SK-N-SH (cell line): ENCODE results near the gene ZXDC. TPM values are rescaled to one million over a fixed set of nuclear protein-coding genes. Genes with fewer than 3 reads are reported as not detected.

Experiments
- CTCF ChIA-PET: fragments of 300-600, 350-600 bp; formaldehyde crosslinking; extraction: SDS; loops from one replicate; lab custom pipeline; 2021; lab: Yijun Ruan, JAX
- POLR2A ChIA-PET: fragments of 350-600 bp; sonication (Branson Sonifier 250); formaldehyde crosslinking; extraction: SDS; loops from one replicate; lab custom pipeline; 2020; ENCODE audit warnings: antibody characterized with exemption, inconsistent platforms; lab: Yijun Ruan, JAX
- DNase-seq: peaks from one replicate; pipeline ENCODE4 v3.0.0; 2012
- H2AFZ ChIP-seq: fragments of 200-600 bp; sonication (generic); 2 replicates; pipeline ENCODE4 v1.8.1; 2016; ENCODE audit warnings: antibody characterized with exemption, mild to moderate bottlenecking, low read depth
- H3F3A ChIP-seq: fragments of 200-600 bp; sonication (generic); replicated peaks from 2 replicates; pipeline ENCODE3; 2016; ENCODE audit warnings: antibody characterized with exemption, mild to moderate bottlenecking; ENCODE audit not compliant: insufficient read depth
- H3K27ac ChIP-seq, 2 experiments: fragments of 200-500 bp in 1 of 2; fragments of 200-600 bp in 1 of 2; sonication (Bioruptor generic) in 1 of 2; sonication (generic), shearing (Covaris generic) in 1 of 2; 2 replicates each; pipeline versions ENCODE4 v1.5.1 to v1.6.1; 2014 to 2016; ENCODE audit warnings: low read depth in 2 of 2, inconsistent platforms in 1 of 2, low read length in 1 of 2, mild to moderate bottlenecking in 1 of 2, mixed read lengths in 1 of 2
- H3K27me3 ChIP-seq: fragments of 200-600 bp; sonication (generic), shearing (Covaris generic); 2 replicates; pipeline ENCODE4 v1.6.1; 2016; ENCODE audit warnings: mixed run types; ENCODE audit not compliant: insufficient read depth
- H3K36me3 ChIP-seq, 2 experiments: fragments of 200-500 bp in 1 of 2; fragments of 200-600 bp in 1 of 2; sonication (Bioruptor generic) in 1 of 2; sonication (generic) in 1 of 2; replicated peaks in 1 of 2; 2 replicates each; pipeline versions ENCODE3 to v1.5.1; 2014 to 2016; ENCODE audit warnings: low read length in 1 of 2, mild to moderate bottlenecking in 1 of 2; ENCODE audit not compliant: insufficient read depth in 2 of 2, control insufficient read depth in 1 of 2
- H3K4me1 ChIP-seq, 2 experiments: fragments of 200-500 bp in 1 of 2; fragments of 200-600 bp in 1 of 2; sonication (Bioruptor generic) in 1 of 2; sonication (generic), shearing (Covaris generic) in 1 of 2; 2 replicates each; pipeline versions ENCODE4 v1.5.1 to v1.6.1; 2014 to 2016; ENCODE audit warnings: low read depth in 1 of 2, low read length in 1 of 2, mixed run types in 1 of 2; ENCODE audit not compliant: insufficient read depth in 2 of 2, control insufficient read depth in 1 of 2
- H3K4me2 ChIP-seq: fragments of 200-600 bp; sonication (generic), shearing (Covaris generic); 2 replicates; pipeline ENCODE4 v1.6.1; 2017; ENCODE audit warnings: mixed run types
- H3K4me3 ChIP-seq, 2 experiments: fragments of 200-500 bp in 1 of 2; fragments of 200-600 bp in 1 of 2; sonication (Bioruptor generic) in 1 of 2; sonication (generic), shearing (Covaris generic) in 1 of 2; 2 replicates each; pipeline versions ENCODE4 v1.5.1 to v1.8.1; 2014 to 2016; ENCODE audit warnings: low read depth in 2 of 2, inconsistent platforms in 1 of 2, low read length in 1 of 2, mild to moderate bottlenecking in 1 of 2, mixed read lengths in 1 of 2, moderate library complexity in 1 of 2
- H3K79me2 ChIP-seq: fragments of 200-600 bp; sonication (generic); 2 replicates; pipeline ENCODE4 v1.8.1; 2017; ENCODE audit warnings: mild to moderate bottlenecking; ENCODE audit not compliant: insufficient read depth
- H3K9ac ChIP-seq: fragments of 200-600 bp; sonication (generic); 2 replicates; pipeline ENCODE4 v1.6.1; 2017; ENCODE audit warnings: mixed run types
- H3K9me2 ChIP-seq: fragments of 200-600 bp; sonication (generic); 2 replicates; pipeline ENCODE4 v1.6.1; 2017; ENCODE audit warnings: mixed run types
- H3K9me3 ChIP-seq: fragments of 200-600 bp; sonication (generic); 2 replicates; pipeline ENCODE4 v1.6.1; 2017; ENCODE audit warnings: mixed run types, mild to moderate bottlenecking, moderate library complexity
- H4K20me1 ChIP-seq: fragments of 200-600 bp; sonication (generic); 2 replicates; pipeline ENCODE4 v1.6.1; 2017; ENCODE audit warnings: mild to moderate bottlenecking, mixed run types; ENCODE audit not compliant: insufficient read depth
- CHD2 ChIP-seq: fragments of 150-350 bp; IDR thresholded peaks from 2 replicates; pipeline ENCODE4 v1.6.1; 2018; ENCODE audit warnings: low read length; ENCODE audit not compliant: partially characterized antibody
- EZH2phosphoT487 ChIP-seq: fragments of 200-600 bp; sonication (generic); IDR thresholded peaks from 2 replicates; pipeline ENCODE4 v1.6.1; 2017; ENCODE audit warnings: low read depth, mixed run types, mild to moderate bottlenecking, antibody characterized with exemption, moderate library complexity, borderline replicate concordance
- FOSL2 ChIP-seq: IDR thresholded peaks from 2 replicates; pipeline ENCODE4 v1.4.0; 2012; ENCODE audit warnings: low read depth, mild to moderate bottlenecking, moderate library complexity, borderline replicate concordance
- FOXM1 ChIP-seq: IDR thresholded peaks from 2 replicates; pipeline ENCODE4 v1.4.0; 2012; ENCODE audit warnings: low read depth, mild to moderate bottlenecking
- GABPA ChIP-seq: IDR thresholded peaks from 2 replicates; pipeline ENCODE4 v1.4.0; 2012; ENCODE audit warnings: low read depth, mild to moderate bottlenecking
- JUND ChIP-seq: IDR thresholded peaks from 2 replicates; pipeline ENCODE4 v1.4.0; 2012
- MEF2A ChIP-seq: IDR thresholded peaks from 2 replicates; pipeline ENCODE4 v1.4.0; 2012; ENCODE audit warnings: low read depth, borderline replicate concordance
- NFIC ChIP-seq: IDR thresholded peaks from 2 replicates; pipeline ENCODE4 v1.4.0; 2012; ENCODE audit warnings: borderline replicate concordance
- NRF1 ChIP-seq: IDR thresholded peaks from 2 replicates; pipeline ENCODE4 v1.6.1; 2012; ENCODE audit warnings: low read depth, mild to moderate bottlenecking, low read length
- POLR2AphosphoS5 ChIP-seq: IDR thresholded peaks from 2 replicates; pipeline ENCODE4 v1.6.1; 2012; ENCODE audit warnings: low read depth, low read length
- RFX5 ChIP-seq: IDR thresholded peaks from 2 replicates; pipeline ENCODE4 v1.6.1; 2012; ENCODE audit warnings: mild to moderate bottlenecking, improper control_type of control experiment, low read length
- RXRA ChIP-seq: IDR thresholded peaks from 2 replicates; pipeline ENCODE4 v1.4.0; 2012; ENCODE audit warnings: low read depth, mild to moderate bottlenecking, borderline replicate concordance
- TAF1 ChIP-seq: IDR thresholded peaks from 2 replicates; pipeline ENCODE4 v1.6.1; 2012; ENCODE audit warnings: low read depth, mild to moderate bottlenecking, low read length, moderate library complexity, borderline replicate concordance
- TCF12 ChIP-seq: IDR thresholded peaks from 2 replicates; pipeline ENCODE4 v1.4.0; 2012
- YY1 ChIP-seq: IDR thresholded peaks from 2 replicates; pipeline ENCODE4 v1.4.0; 2012; ENCODE audit warnings: low read depth, mild to moderate bottlenecking
- WGBS: methylation state at CpG from one replicate; pipeline ENCODE4 v1.1.6; 2017; ENCODE audit warnings: low lambda C conversion rate; 5-methylcytosine and 5-hydroxymethylcytosine counted together
- polyA plus RNA-seq, 3 experiments: library from polyadenylated mRNA; depleted of rRNA; stranded (reverse); fragments of >200 nt; gene quantifications; 2 replicates each; pipeline ENCODE4 v1.2.3, GENCODE V29; 2012
- TF ChIP-seq, protein P1 (sequence below): IDR thresholded peaks from 2 replicates; pipeline ENCODE4 v1.6.1; 2012; ENCODE audit warnings: mild to moderate bottlenecking, low read depth, low read length, moderate library complexity
- TF ChIP-seq, protein P2 (sequence below): fragments of 150-350 bp; IDR thresholded peaks from 2 replicates; pipeline ENCODE4 v1.6.1; 2016; ENCODE audit warnings: mild to moderate bottlenecking, low read depth, low read length
- TF ChIP-seq, protein P3 (sequence below): IDR thresholded peaks from 2 replicates; pipeline ENCODE4 v1.4.0; 2012; ENCODE audit warnings: low read depth, borderline replicate concordance
- TF ChIP-seq, protein P4 (sequence below): fragments of 200-600 bp; sonication (generic); IDR thresholded peaks from 2 replicates; pipeline ENCODE4 v1.6.1; 2017; ENCODE audit warnings: antibody characterized with exemption, mild to moderate bottlenecking, moderate library complexity
- TF ChIP-seq, protein P5 (sequence below): IDR thresholded peaks from 2 replicates; pipeline ENCODE4 v1.4.0; 2012; ENCODE audit warnings: low read depth

ZXDC gene
- polyA plus RNA-seq, 1 of the 3 experiments (the other 2 are of a cell fraction) = 8.5 TPM

DNA sequence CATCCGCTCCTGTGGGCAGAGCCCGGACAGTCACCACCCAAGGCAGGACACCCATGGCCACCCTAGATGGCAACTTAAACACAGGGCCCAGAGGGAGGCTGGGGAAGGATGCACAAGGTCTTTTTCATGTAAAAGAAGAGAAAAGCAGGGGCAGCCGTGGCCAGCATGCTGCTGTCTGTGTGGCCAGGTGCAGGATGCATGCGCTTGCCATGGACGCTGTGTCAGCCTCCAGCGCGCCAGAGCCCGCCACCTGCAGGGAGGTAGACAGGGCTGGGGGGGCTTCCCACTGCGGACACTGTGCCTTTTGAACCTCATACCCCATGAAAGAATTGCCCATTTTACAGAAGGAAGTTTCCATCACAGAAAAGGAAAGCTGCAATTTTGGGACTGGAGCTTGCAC is 23.7 kb upstream of the ZXDC start:
- WGBS = 74% methylated on average over 9 of the region's 9 CpGs

DNA sequence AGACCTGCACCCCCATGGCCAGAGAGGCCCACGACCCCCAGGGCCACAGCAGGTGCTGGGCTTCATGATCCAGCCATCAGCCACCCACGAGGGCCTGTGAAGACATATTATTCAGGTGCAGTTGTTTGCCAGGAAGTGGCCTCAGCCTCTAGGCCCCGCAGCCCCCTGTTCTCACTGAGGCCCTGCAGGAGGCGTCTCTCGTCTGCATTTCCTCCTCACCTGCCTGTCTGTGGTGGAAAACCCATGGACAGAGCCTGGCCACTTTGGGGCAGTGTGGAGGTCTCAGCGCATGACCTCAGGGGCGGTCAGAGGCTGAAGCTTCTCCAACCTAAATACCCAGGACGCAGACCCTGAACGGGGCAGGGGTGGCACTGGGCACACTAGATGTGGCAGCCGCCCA is 23.2 kb upstream of the ZXDC start:
- H3K79me2 ChIP-seq = no peaks in the 10 kb centered on the region
- TF ChIP-seq POLR2AphosphoS5 (no peak), JUND (no peak), MEF2A (no peak), NRF1 (no peak), TCF12 (no peak), FOSL2 (no peak), RXRA (no peak), YY1 (no peak), NFIC (no peak), GABPA (no peak), TAF1 (no peak), RFX5 (no peak), CHD2 (no peak)
- TF ChIP-seq, protein P1, sequence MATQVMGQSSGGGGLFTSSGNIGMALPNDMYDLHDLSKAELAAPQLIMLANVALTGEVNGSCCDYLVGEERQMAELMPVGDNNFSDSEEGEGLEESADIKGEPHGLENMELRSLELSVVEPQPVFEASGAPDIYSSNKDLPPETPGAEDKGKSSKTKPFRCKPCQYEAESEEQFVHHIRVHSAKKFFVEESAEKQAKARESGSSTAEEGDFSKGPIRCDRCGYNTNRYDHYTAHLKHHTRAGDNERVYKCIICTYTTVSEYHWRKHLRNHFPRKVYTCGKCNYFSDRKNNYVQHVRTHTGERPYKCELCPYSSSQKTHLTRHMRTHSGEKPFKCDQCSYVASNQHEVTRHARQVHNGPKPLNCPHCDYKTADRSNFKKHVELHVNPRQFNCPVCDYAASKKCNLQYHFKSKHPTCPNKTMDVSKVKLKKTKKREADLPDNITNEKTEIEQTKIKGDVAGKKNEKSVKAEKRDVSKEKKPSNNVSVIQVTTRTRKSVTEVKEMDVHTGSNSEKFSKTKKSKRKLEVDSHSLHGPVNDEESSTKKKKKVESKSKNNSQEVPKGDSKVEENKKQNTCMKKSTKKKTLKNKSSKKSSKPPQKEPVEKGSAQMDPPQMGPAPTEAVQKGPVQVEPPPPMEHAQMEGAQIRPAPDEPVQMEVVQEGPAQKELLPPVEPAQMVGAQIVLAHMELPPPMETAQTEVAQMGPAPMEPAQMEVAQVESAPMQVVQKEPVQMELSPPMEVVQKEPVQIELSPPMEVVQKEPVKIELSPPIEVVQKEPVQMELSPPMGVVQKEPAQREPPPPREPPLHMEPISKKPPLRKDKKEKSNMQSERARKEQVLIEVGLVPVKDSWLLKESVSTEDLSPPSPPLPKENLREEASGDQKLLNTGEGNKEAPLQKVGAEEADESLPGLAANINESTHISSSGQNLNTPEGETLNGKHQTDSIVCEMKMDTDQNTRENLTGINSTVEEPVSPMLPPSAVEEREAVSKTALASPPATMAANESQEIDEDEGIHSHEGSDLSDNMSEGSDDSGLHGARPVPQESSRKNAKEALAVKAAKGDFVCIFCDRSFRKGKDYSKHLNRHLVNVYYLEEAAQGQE = no peak
- TF ChIP-seq, protein P2, sequence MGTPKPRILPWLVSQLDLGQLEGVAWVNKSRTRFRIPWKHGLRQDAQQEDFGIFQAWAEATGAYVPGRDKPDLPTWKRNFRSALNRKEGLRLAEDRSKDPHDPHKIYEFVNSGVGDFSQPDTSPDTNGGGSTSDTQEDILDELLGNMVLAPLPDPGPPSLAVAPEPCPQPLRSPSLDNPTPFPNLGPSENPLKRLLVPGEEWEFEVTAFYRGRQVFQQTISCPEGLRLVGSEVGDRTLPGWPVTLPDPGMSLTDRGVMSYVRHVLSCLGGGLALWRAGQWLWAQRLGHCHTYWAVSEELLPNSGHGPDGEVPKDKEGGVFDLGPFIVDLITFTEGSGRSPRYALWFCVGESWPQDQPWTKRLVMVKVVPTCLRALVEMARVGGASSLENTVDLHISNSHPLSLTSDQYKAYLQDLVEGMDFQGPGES = no peak
- TF ChIP-seq, protein P3, sequence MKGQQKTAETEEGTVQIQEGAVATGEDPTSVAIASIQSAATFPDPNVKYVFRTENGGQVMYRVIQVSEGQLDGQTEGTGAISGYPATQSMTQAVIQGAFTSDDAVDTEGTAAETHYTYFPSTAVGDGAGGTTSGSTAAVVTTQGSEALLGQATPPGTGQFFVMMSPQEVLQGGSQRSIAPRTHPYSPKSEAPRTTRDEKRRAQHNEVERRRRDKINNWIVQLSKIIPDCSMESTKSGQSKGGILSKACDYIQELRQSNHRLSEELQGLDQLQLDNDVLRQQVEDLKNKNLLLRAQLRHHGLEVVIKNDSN = no peak
- TF ChIP-seq, all 33 proteins: peak for 0
- H3K4me3 ChIP-seq = no peak overlapping the region
- no peak overlapping the region for H3K27ac ChIP-seq
- H3K9me3 ChIP-seq = no peaks in the 10 kb centered on the region
- no peaks in the 10 kb centered on the region for H4K20me1 ChIP-seq
- peaks cover 11% of the 10 kb centered on the region for H3F3A ChIP-seq
- ChIA-PET POLR2A (no interaction called here), CTCF (interaction anchor here (1.0 kb wide), 1 partner anchor 12 kb away, joined by 3 read pairs; no protein-coding TSS in a partner anchor)
- H3K4me1 ChIP-seq = no peaks in the 10 kb centered on the region; a peak in 1 of 4 replicates
- no peak overlapping the region for H3K4me2 ChIP-seq
- no peaks in the 10 kb centered on the region for H3K9me2 ChIP-seq
- 57% methylated on average over 7 of the region's 10 CpGs for WGBS
- no peaks in the 10 kb centered on the region for H3K36me3 ChIP-seq
- H3K9ac ChIP-seq = no peak overlapping the region
- DNase-seq = no peak
- no peak overlapping the region for H2AFZ ChIP-seq
- no peaks in the 10 kb centered on the region for H3K27me3 ChIP-seq

More for the DNA sequence above, 23.7 kb upstream of the ZXDC start:
- Histone ChIP-seq H3K27me3 (no peaks in the 10 kb centered on the region), H3K4me1 (no peaks in the 10 kb centered on the region), H3K79me2 (no peaks in the 10 kb centered on the region), H3K4me3 (no peak overlapping the region), H2AFZ (no peak overlapping the region), H3K27ac (no peak overlapping the region), H3F3A (peaks cover 11% of the 10 kb centered on the region), H3K36me3 (no peaks in the 10 kb centered on the region), H3K9me2 (no peaks in the 10 kb centered on the region), H4K20me1 (no peaks in the 10 kb centered on the region), H3K9ac (no peak overlapping the region), H3K4me2 (no peak overlapping the region)
- DNase-seq = no peak
- CTCF ChIA-PET = no interaction called here
- TF ChIP-seq RXRA (no peak), GABPA (no peak), FOXM1 (no peak), NFIC (no peak), TCF12 (no peak), MEF2A (no peak), EZH2phosphoT487 (no peak), RFX5 (no peak)
- TF ChIP-seq, protein P4, sequence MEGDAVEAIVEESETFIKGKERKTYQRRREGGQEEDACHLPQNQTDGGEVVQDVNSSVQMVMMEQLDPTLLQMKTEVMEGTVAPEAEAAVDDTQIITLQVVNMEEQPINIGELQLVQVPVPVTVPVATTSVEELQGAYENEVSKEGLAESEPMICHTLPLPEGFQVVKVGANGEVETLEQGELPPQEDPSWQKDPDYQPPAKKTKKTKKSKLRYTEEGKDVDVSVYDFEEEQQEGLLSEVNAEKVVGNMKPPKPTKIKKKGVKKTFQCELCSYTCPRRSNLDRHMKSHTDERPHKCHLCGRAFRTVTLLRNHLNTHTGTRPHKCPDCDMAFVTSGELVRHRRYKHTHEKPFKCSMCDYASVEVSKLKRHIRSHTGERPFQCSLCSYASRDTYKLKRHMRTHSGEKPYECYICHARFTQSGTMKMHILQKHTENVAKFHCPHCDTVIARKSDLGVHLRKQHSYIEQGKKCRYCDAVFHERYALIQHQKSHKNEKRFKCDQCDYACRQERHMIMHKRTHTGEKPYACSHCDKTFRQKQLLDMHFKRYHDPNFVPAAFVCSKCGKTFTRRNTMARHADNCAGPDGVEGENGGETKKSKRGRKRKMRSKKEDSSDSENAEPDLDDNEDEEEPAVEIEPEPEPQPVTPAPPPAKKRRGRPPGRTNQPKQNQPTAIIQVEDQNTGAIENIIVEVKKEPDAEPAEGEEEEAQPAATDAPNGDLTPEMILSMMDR = no peak
- TF ChIP-seq, protein P5, sequence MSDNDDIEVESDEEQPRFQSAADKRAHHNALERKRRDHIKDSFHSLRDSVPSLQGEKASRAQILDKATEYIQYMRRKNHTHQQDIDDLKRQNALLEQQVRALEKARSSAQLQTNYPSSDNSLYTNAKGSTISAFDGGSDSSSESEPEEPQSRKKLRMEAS = no peak
- TF ChIP-seq, all 33 proteins: peak for 0
- POLR2A ChIA-PET = no interaction called here
- no peaks in the 10 kb centered on the region for H3K9me3 ChIP-seq
